Islet of Langerhans (tissue), 1 donor: ENCODE results near the gene EPGN.

Experiments
- FAIRE-seq: peaks from one replicate; lab custom pipeline; 2011; peaks lifted over from hg19 to GRCh38; lab: Jason Lieb, UNC

EPGN gene

DNA sequence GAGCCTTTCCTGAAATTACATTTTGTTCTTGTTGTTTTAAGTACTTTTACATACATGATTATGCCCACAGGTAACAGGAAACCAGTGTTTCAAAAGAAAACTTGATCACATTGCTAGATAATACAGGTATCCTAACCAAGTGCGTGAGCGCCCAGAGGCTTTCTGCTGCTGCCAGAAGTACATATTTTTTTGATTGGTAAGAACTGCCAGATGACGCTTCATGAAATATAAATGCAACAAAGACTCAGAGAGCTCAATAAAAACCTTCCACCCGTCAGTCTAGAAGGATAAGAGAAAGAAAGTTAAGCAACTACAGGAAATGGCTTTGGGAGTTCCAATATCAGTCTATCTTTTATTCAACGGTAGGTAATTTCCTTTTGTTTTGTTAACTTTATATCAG, at the start of gene EPGN:
Gene EPGN (plus strand): TSS at position 256 of the 400 bp plus-strand sequence. CDS start 64 bp downstream, at position 320.
- no peak for FAIRE-seq

DNA sequence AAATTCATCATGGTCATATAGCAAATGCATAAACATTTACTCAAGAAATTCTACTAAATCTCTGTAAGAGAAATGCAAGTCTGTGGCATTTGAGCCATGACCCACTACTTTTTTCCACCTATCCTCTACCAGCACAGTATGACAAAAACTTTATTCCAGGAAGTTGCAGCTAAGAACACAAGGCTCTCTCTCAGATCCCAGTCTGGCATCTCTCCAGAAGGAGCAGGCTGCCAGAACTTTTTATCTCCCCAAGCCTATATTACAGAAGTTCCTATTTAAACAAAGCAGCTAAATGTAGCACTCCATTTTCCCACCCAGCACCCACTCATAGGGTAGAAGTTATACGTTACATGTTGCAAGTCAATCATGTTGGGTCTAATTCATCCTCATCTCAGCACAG, 49.3 kb upstream of the EPGN start:
- FAIRE-seq: no peak

DNA sequence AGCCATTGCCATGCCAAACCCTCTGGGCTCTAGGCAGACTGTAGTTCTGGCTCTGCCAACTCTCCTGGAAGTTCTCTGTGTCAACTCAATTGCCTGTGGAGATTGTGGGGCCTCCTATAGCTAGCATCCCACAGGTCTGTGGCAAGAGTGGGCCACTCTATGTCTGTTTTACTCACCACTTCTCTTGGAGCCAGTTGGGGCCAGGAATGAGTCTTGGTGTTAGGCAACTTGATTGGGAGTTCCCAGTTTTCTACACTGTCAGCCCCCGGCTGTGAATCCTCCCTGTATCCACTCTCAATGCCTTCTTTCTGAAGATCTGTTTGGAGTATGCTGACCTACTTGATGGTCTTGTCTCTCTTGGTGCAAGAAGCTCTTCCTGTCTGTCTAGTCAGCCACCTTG, 48.2 kb upstream of the EPGN start:
- FAIRE-seq: no peak

- no peak for FAIRE-seq
These were observed 45.7 kb upstream of the EPGN start for GRCh38 chr4:74262522-74262921.

- FAIRE-seq: no peak
These were observed 44.7 kb upstream of the EPGN start for GRCh38 chr4:74263551-74263950.

DNA sequence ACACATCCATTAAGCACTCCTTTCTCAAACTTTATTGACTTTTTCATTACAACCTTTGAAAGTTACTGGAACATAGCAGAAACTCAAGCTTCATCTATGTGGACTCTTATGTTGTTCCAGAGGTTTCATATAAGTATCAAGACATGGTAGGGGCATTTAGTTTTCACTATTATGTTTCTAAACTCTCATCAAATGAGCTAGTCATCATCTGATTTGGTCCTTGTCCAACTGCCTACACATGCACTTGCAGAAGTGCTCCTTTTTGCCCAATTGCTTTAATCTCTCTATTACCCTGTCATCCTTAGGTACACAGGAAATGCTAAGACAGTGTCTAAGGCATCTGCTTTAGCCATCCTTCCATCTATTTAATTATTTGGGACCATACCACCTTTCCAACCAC, 42.2 kb upstream of the EPGN start:
- no peak for FAIRE-seq

DNA sequence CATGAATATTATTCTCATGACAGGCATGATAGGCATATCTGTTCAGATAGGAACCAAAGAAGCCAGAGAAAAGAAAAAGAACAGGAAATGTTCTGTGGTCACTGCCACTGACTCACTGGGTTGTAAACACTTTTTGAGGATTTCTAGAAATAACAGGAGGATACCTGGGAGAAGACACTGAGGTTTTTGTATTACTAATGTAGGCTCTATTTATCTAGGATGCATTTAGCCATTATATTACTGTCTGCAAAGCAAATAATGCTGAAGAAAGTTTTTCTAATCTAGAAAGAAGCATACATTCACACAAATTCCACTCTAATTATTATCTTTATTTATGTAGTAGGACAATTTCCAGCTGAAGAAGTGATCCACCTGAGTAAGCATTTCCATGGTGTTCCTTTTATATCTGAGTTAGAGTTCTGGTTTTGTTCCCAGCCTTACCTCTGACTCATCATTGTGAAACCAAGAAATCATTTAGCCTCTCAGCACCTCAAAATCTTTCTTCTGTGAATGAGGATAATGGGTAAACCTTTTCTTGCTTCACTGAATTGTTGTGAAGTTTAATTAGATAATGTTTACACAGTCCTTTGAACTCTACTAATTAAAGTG, 40.2 kb upstream of the EPGN start:
- FAIRE-seq: peak; percentile 96

DNA sequence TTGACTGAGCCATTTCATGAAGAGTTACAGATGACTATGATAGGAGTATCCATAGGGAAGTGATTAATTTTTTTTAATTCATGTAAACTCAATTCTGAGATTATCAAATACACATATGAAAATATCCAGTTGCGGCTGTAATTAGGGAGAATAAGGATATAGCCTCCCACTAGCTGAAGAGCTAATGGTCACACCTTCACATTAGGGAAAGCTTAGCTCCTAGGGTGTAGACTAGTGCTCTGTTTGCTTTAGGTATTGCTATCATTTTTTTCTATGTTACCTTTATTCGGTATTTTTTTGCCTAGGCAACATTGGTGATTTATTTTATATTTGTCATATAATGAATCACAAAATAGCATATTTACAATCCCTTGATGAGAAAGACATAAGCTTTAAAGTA, 39.6 kb upstream of the EPGN start:
- no peak for FAIRE-seq

DNA sequence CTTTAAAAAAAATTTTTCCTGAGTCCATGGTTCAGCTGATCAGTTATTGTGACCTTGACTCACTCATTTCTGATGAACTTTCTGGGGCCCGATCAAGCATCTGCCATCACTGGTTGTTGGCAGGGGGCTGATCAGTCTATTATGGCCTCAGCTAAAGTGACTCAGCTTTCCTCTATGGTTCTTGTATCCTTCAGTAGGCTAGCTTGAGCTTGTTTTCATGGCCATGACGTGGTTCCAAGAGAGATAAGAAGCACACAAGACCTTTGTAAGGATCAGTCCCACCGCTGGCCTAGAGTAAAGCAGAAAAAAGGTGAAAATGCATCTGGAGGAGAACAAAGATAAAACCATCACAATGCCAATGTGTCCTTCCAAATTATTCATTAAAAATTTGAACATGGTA, 29.8 kb upstream of the EPGN start:
- no peak for FAIRE-seq

DNA sequence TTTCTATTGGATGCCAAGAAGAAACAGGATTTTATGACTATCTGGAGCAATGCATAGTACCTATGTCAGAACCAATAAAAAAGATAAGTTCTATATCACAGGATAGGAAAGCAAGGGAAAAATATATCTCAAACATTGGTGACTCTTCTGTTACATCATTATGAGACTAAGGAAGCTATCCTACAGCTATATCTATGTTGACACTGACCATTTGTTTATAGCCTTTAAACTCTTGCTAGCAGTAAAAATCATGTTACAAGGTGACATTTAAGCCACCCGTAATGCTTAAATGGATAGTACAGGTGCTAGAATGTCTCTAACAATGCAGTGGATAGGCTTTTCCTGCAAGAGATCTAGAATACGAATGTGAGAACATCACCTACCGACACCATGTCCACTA, 28.6 kb upstream of the EPGN start:
- FAIRE-seq: no peak

GRCh38 chr4:74282926-74283325, 25.3 kb upstream of the EPGN start:
- FAIRE-seq: no peak

- no peak for FAIRE-seq
These were observed 24.7 kb upstream of the EPGN start for GRCh38 chr4:74283614-74284013.

- FAIRE-seq: no peak
These were observed 24.2 kb upstream of the EPGN start for GRCh38 chr4:74284053-74284452.

DNA sequence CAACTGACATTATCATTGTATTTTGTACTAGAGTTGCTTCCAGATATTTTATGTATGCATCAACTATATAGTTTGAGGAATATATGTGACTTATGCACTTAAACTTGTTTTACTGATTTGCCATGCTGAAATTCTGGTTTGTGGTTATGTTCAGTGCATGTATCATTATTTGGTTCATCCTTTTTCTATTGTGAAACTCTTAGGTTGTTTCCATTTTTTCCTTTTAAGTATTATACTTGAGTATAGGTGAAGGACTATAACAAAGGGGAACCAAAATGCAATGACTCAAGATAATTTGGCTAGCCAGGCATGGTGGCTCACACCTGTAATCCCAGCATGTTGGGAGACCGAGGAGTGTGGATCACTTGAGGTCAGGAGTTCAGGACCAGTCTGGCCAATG, 21.1 kb upstream of the EPGN start:
- no peak for FAIRE-seq

GRCh38 chr4:74287791-74288190, 20.5 kb upstream of the EPGN start:
- FAIRE-seq: no peak

- no peak for FAIRE-seq
These were observed 16.8 kb upstream of the EPGN start for GRCh38 chr4:74291471-74291870.

DNA sequence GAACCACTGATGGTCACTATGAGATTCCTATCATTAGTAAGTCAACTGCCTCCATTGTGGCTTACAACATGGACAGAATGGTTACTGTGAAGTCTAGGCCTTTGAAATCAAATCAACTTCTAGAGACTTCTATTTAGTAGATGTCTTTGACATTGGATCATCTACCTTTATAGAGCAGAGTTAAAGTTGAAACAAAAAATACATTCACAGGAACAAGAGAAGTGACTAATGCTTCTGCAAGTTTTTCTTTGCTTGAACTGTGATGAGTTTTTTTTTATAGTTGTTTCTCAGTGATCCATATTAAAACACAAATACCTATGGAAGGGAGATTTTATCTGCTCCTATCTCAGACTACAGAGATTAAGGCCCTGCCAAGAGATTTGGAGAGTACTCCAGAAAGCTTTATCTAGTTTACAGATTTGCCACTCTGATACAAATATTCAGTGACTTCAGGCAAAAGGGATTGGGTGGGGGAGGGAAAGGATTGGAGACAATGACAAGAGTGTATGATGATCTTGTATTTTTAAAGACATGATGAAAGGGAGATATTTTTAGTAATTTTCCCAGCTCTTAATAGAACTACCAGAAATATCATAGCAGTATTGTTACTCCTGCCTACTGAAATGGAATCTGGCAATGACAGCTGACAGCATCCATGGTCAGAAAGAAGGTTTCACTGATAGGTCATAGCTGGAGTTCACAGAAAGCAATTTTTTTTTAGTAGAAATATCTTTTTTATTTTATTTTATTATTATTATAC, 16.0 kb upstream of the EPGN start:
- no peak for FAIRE-seq

GRCh38 chr4:74293558-74293957, 14.7 kb upstream of the EPGN start:
- FAIRE-seq: no peak

- no peak for FAIRE-seq
These were observed 13.6 kb upstream of the EPGN start for GRCh38 chr4:74294681-74295080.

GRCh38 chr4:74297539-74297938, 10.7 kb upstream of the EPGN start:
- no peak for FAIRE-seq

GRCh38 chr4:74304095-74304625, 4.1 kb upstream of the EPGN start:
- no peak for FAIRE-seq

DNA sequence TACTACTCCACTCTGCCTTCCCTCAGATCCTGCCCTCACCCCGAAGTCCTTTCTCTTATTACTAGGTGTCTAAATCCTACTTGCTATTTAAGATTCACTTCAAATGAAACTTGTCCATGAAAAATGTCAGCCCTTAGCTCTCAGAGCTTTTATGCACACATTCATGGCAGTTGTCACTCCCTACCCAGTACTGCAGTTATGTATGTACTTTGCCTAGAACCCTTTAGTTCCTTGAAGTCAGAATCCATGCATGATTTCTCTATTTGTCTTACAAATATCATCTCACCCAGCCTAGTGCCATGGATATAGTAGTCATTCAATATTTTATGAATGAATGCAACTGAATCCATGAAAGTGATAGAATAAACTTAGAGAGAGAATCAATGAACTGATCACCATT, 3.3 kb upstream of the EPGN start:
- no peak for FAIRE-seq

DNA sequence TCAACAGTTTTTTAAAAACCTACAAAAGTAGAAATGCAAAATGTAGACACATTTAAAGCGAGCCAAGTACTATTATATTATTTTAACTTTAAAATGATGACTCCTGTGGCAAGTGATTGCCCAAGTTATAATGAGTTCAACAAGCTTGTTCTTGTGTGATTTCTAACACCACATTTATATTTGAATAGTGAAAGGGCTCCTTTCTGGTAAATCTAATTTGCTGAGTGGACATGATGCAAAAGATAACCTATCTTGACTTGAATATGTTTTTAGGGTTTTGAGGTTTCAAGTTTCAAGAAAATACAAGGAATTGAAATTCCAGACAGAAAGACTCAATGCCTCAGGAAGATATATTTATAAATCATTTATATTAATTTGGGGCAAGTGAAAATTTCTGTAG, 1.1 kb upstream of the EPGN start:
- no peak for FAIRE-seq

DNA sequence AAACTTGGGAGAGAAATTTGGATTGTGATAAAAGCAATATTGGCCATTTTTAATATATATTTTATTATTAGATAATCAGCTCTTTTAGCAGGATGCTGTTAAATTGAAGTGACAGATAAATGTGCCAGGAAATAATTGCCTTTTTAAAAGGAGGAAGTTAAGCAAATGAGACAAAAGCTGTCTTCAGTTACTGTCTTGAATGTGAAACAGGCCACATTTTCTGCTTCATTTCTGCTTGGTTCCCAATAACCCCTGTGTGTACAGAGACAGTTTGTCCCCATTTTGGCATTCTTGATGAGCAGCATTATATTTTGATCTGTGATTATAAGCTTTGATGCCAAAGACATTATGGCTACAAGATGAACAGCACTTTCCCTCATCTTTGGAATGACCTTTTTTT, 953 bp downstream of the EPGN start:
- no peak for FAIRE-seq
